GM19324 (cell line): ENCODE data around the gene FNBP1L.

ENCODE experiments used
- ATAC-seq: cut with Tn5 transposase; IDR thresholded peaks from one replicate; pipeline ENCODE4 v1.9.1; 2021; ENCODE audit warnings: mild to moderate bottlenecking, moderate library complexity; ENCODE audit not compliant: unreplicated experiment, low FRiP score

FNBP1L gene

DNA sequence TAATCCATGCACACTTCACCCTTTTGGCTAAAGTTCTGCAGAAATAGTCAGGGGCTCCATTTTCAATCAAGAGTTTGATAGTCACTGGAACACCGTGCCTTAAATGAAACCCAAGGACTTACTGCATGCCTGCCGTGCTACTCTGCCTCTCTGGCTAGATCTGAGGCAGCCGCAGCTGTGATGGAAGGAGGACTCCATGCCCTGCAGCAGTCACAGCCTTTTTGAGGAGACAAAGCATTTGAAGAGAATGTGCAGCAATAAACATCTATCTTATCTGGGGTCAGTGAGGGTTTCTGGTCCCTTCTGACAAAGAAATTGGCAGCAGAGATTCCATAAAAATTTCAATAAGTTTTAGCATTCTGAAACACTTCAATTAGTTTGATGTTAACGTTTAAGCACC lies 155.7 kb downstream of the FNBP1L start:
- ATAC-seq, result no peak
